GM23338 (cell line): ENCODE measurements around the gene P2RY6. TPM values are rescaled to one million over a fixed set of nuclear protein-coding genes. Genes with fewer than 3 reads are reported as not detected.

ENCODE experiments used
- ATAC-seq: fragments of 200-7000 bp; cut with Tn5 transposase; 3 replicates; pipeline ENCODE4 v1.9.1; 2020
- DNase-seq: peaks from one replicate; pipeline ENCODE4 v3.0.0-alpha.2; 2015; ENCODE audit warnings: low spot score
- H2AFZ ChIP-seq: fragments of 200-600 bp; sonication (generic); 2 replicates; pipeline ENCODE4 v1.8.0; 2016; ENCODE audit warnings: antibody characterized with exemption, mild to moderate bottlenecking, moderate library complexity
- H3F3A ChIP-seq: fragments of 200-600 bp; sonication (generic); replicated peaks from 2 replicates; pipeline ENCODE4 v1.8.0; 2017; ENCODE audit warnings: antibody characterized with exemption, mixed run types, low read depth
- H3K27ac ChIP-seq: fragments of 200-600 bp; sonication (generic); 2 replicates; pipeline ENCODE4 v1.6.1; 2016; ENCODE audit warnings: low read depth
- H3K27me3 ChIP-seq: fragments of 200-600 bp; sonication (generic); 2 replicates; pipeline ENCODE4 v1.8.0; 2016; ENCODE audit warnings: mild to moderate bottlenecking, mixed run types, moderate library complexity; ENCODE audit not compliant: insufficient read depth
- H3K36me3 ChIP-seq: fragments of 200-600 bp; sonication (generic); 2 replicates; pipeline ENCODE4 v1.8.0; 2016; ENCODE audit warnings: mild to moderate bottlenecking; ENCODE audit not compliant: insufficient read depth
- H3K4me1 ChIP-seq: fragments of 200-600 bp; sonication (generic); 2 replicates; pipeline ENCODE4 v1.8.0; 2016; ENCODE audit warnings: mild to moderate bottlenecking, moderate library complexity; ENCODE audit not compliant: insufficient read depth
- H3K4me2 ChIP-seq: fragments of 200-600 bp; sonication (generic); 2 replicates; pipeline ENCODE4 v1.7.1; 2017; ENCODE audit warnings: mixed run types
- H3K4me3 ChIP-seq: fragments of 200-600 bp; sonication (generic); 2 replicates; pipeline ENCODE4 v1.6.1; 2016; ENCODE audit warnings: mixed run types
- H3K79me2 ChIP-seq: fragments of 200-600 bp; sonication (generic); replicated peaks from 2 replicates; pipeline ENCODE4 v1.8.0; 2017; ENCODE audit warnings: mild to moderate bottlenecking; ENCODE audit not compliant: insufficient read depth
- H3K9me2 ChIP-seq: fragments of 200-600 bp; sonication (generic); 2 replicates; pipeline ENCODE4 v1.8.0; 2017; ENCODE audit not compliant: insufficient read depth
- H4K20me1 ChIP-seq: fragments of 200-600 bp; sonication (generic); replicated peaks from 2 replicates; pipeline ENCODE4 v1.8.0; 2017; ENCODE audit warnings: mild to moderate bottlenecking; ENCODE audit not compliant: insufficient read depth
- H3K27ac Mint-ChIP-seq: 2 replicates; pipeline ENCODE4 v1.8.0; 2020; ENCODE audit warnings: inconsistent platforms, mild to moderate bottlenecking, moderate library complexity, mixed read lengths
- H3K27me3 Mint-ChIP-seq: 3 replicates; pipeline ENCODE4 v1.8.0; 2022; ENCODE audit warnings: low read depth, mild to moderate bottlenecking, moderate library complexity, mixed read lengths, inconsistent platforms; ENCODE audit not compliant: insufficient read depth, poor library complexity
- H3K36me3 Mint-ChIP-seq: 3 replicates; pipeline ENCODE4 v1.8.0; 2021; ENCODE audit warnings: low read depth, mild to moderate bottlenecking, inconsistent platforms, moderate library complexity, mixed read lengths
- H3K4me1 Mint-ChIP-seq: 3 replicates; pipeline ENCODE4 v1.8.0; 2020; ENCODE audit warnings: mild to moderate bottlenecking, inconsistent platforms, mixed read lengths
- H3K4me3 Mint-ChIP-seq: 3 replicates; pipeline ENCODE4 v1.8.0; 2021; ENCODE audit warnings: moderate library complexity, mild to moderate bottlenecking, inconsistent platforms, mixed read lengths
- H3K9me3 Mint-ChIP-seq: 3 replicates; pipeline ENCODE4 v1.8.0; 2020; ENCODE audit warnings: moderate library complexity, mild to moderate bottlenecking, inconsistent platforms, mixed read lengths
- CREB1 ChIP-seq: fragments of 250-450 bp; sonication (Bioruptor Pico); IDR thresholded peaks from 2 replicates; pipeline ENCODE4 v1.5.0; 2020; ENCODE audit warnings: low read depth, mild to moderate bottlenecking, moderate library complexity
- CTCF ChIP-seq, 2 experiments: fragments of 200-600 bp in 1 of 2; sonication (generic) in 1 of 2; conservative IDR thresholded peaks; 2 replicates each; pipeline versions ENCODE4 v1.5.1 to v1.6.1; 2016 to 2017; ENCODE audit warnings: antibody characterized with exemption in 2 of 2, low read depth in 2 of 2, mild to moderate bottlenecking in 2 of 2, moderate library complexity in 1 of 2
- ETS1 ChIP-seq: IDR thresholded peaks from 2 replicates; pipeline ENCODE4 v1.6.1; 2016; ENCODE audit warnings: antibody characterized with exemption
- EZH2 ChIP-seq: fragments of 200-600 bp; sonication (generic); IDR thresholded peaks from one replicate; pipeline ENCODE4 v1.8.0; 2017; ENCODE audit warnings: antibody characterized with exemption, mild to moderate bottlenecking, low read depth; ENCODE audit not compliant: unreplicated experiment
- EZH2phosphoT487 ChIP-seq: fragments of 200-600 bp; sonication (generic); IDR thresholded peaks from one replicate; pipeline ENCODE4 v1.8.1; 2018; ENCODE audit warnings: antibody characterized with exemption; ENCODE audit not compliant: unreplicated experiment
- JUNB ChIP-seq: IDR thresholded peaks from one replicate; pipeline ENCODE4 v1.6.1; 2016; ENCODE audit warnings: antibody characterized with exemption; ENCODE audit not compliant: unreplicated experiment
- NANOG ChIP-seq: IDR thresholded peaks from 2 replicates; pipeline ENCODE4 v1.6.1; 2016; ENCODE audit warnings: antibody characterized with exemption, borderline replicate concordance
- POLR2AphosphoS5 ChIP-seq: IDR thresholded peaks from 2 replicates; pipeline ENCODE4 v1.6.1; 2016; ENCODE audit warnings: antibody characterized with exemption, low read depth
- REST ChIP-seq: IDR thresholded peaks from one replicate; pipeline ENCODE4 v1.6.1; 2018; ENCODE audit warnings: antibody characterized with exemption; ENCODE audit not compliant: unreplicated experiment
- STAT1 ChIP-seq: IDR thresholded peaks from one replicate; pipeline ENCODE4 v1.6.1; 2016; ENCODE audit warnings: antibody characterized with exemption; ENCODE audit not compliant: unreplicated experiment
- ZNF114 ChIP-seq: fragments of 250-450 bp; sonication (Bioruptor Pico); IDR thresholded peaks from 2 replicates; pipeline ENCODE4 v1.5.0; 2020; ENCODE audit warnings: mild to moderate bottlenecking, moderate library complexity
- ZNF331 ChIP-seq: fragments of 250-450 bp; sonication (Bioruptor Pico); IDR thresholded peaks from 2 replicates; pipeline ENCODE4 v1.5.0; 2020; ENCODE audit warnings: low read depth, mild to moderate bottlenecking, moderate library complexity
- ZNF462 ChIP-seq: fragments of 250-450 bp; sonication (Bioruptor Pico); IDR thresholded peaks from 2 replicates; pipeline ENCODE4 v1.5.0; 2020; ENCODE audit warnings: mild to moderate bottlenecking, moderate library complexity
- polyA plus RNA-seq: library from polyadenylated mRNA; unstranded; fragments of >200 nt; fragmentation: Nextera tagmentation; extraction: Ambion mirVana; gene quantifications from 2 replicates; pipeline ENCODE4 v1.2.1, GENCODE V29; 2016
- total RNA-seq: library from RNA; depleted of rRNA; stranded (reverse); fragments of >200 nt; shearing (Covaris generic); gene quantifications from 2 replicates; pipeline ENCODE4 v1.2.3, GENCODE V29; 2014

The P2RY6 gene
- total and polyA plus RNA-seq, 2 experiments from 2014 or later = not detected

GRCh38 chr11:73338279-73338678 is 66.1 kb downstream of the P2RY6 start:
- H3K9me3 Mint-ChIP-seq = no peaks in the 10 kb centered on the region
- peaks cover 47% of the 10 kb centered on the region for H3K27me3 Mint-ChIP-seq
- H3K27ac Mint-ChIP-seq = no peak overlapping the region
- TF ChIP-seq CREB1 (CRISPR knock-in tag) (no peak), EZH2phosphoT487 (no peak), NANOG (no peak), POLR2AphosphoS5 (no peak), STAT1 (no peak), EZH2 (no peak), ZNF462 (CRISPR knock-in tag) (no peak), REST (no peak), ETS1 (no peak), ZNF114 (no peak), JUNB (no peak), CTCF (conservative IDR thresholded peaks at IDR 0.05; ENCODE audit: low read depth in 2 of 2) (no peak), ZNF331 (CRISPR knock-in tag) (no peak)
- H3K4me3 Mint-ChIP-seq = no peak overlapping the region
- Histone ChIP-seq H3K36me3 (no peaks in the 10 kb centered on the region), H4K20me1 (peaks cover 15% of the 10 kb centered on the region), H2AFZ (no peak overlapping the region), H3K4me3 (no peak overlapping the region), H3F3A (no peaks in the 10 kb centered on the region), H3K79me2 (no peaks in the 10 kb centered on the region), H3K9me2 (no peaks in the 10 kb centered on the region), H3K4me1 (peaks cover 21% of the 10 kb centered on the region), H3K27me3 (peaks cover 43% of the 10 kb centered on the region), H3K4me2 (no peak overlapping the region), H3K27ac (no peak overlapping the region)
- no peaks in the 10 kb centered on the region; the same call in 2 of the 3 replicates for H3K36me3 Mint-ChIP-seq
- ATAC-seq = no peak
- H3K4me1 Mint-ChIP-seq = peaks cover 23% of the 10 kb centered on the region
- DNase-seq = no peak
